Measurements from ENCODE around the gene RRBP1.

Gene RRBP1

DNA sequence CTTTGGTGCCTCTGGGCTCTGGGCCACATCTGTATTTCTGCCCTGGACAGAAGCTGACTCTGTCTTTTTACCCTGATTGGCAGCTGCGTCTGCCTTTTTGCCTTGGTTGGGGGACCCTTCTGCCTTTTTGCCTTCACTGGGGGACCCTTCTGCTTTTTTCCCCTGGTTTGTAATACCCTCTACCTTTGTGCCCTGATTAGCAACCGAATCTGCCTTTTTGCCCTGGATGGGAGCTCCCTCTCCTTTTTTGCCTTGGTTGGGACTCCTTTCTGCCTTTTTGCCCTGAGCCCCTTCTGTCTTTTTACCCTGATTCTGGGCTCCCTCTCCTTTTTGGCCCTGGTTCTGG is 23.4 kb downstream of the RRBP1 start:
- Histone ChIP-seq H3K27ac (ENCODE audit: low read length) (no peak overlapping the region), H4K20me1 (ENCODE audit: insufficient read depth, low read length) (peaks cover 62% of the 10 kb centered on the region), H3K9me2 (replicated peaks; ENCODE audit: insufficient read depth, low read length) (no peaks in the 10 kb centered on the region), H3K79me2 (ENCODE audit: low read length) (peaks cover 100% of the 10 kb centered on the region), H2AFZ (ENCODE audit: low read length) (no peak overlapping the region), H3F3A (ENCODE audit: insufficient read depth, low read length) (no peaks in the 10 kb centered on the region; the same call in 1 of the 2 replicates), H3K9ac (ENCODE audit: low read length) (no peak overlapping the region), H3K4me2 (ENCODE audit: low read depth, low read length) (no peak overlapping the region), H3K9me3 (replicated peaks; ENCODE audit: insufficient read depth, low read length) (no peaks in the 10 kb centered on the region), H3K27me3 (replicated peaks; ENCODE audit: insufficient read depth, low read length) (no peaks in the 10 kb centered on the region), H3K36me3 (replicated peaks; ENCODE audit: insufficient read depth, low read length) (peaks cover 24% of the 10 kb centered on the region; the same call in 1 of the 2 replicates), H3K4me1 (ENCODE audit: low read length) (0 out of 2 replicates have a peak, but pooled peaks cover 3% of the 10 kb centered on the region), H3K4me3 (ENCODE audit: low read length) (no peak overlapping the region)
- no peak for TF ChIP-seq EZH2phosphoT487 (IDR thresholded peaks at IDR 0.05; ENCODE audit: low read length)
- TF ChIP-seq, protein P1, sequence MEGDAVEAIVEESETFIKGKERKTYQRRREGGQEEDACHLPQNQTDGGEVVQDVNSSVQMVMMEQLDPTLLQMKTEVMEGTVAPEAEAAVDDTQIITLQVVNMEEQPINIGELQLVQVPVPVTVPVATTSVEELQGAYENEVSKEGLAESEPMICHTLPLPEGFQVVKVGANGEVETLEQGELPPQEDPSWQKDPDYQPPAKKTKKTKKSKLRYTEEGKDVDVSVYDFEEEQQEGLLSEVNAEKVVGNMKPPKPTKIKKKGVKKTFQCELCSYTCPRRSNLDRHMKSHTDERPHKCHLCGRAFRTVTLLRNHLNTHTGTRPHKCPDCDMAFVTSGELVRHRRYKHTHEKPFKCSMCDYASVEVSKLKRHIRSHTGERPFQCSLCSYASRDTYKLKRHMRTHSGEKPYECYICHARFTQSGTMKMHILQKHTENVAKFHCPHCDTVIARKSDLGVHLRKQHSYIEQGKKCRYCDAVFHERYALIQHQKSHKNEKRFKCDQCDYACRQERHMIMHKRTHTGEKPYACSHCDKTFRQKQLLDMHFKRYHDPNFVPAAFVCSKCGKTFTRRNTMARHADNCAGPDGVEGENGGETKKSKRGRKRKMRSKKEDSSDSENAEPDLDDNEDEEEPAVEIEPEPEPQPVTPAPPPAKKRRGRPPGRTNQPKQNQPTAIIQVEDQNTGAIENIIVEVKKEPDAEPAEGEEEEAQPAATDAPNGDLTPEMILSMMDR (IDR thresholded peaks at IDR 0.05; ENCODE audit: low read length) = no peak
- TF ChIP-seq EZH2 (optimal IDR thresholded peaks at IDR 0.05; ENCODE audit: low read depth, low read length) = no peak
- no peak for DNase-seq

DNA sequence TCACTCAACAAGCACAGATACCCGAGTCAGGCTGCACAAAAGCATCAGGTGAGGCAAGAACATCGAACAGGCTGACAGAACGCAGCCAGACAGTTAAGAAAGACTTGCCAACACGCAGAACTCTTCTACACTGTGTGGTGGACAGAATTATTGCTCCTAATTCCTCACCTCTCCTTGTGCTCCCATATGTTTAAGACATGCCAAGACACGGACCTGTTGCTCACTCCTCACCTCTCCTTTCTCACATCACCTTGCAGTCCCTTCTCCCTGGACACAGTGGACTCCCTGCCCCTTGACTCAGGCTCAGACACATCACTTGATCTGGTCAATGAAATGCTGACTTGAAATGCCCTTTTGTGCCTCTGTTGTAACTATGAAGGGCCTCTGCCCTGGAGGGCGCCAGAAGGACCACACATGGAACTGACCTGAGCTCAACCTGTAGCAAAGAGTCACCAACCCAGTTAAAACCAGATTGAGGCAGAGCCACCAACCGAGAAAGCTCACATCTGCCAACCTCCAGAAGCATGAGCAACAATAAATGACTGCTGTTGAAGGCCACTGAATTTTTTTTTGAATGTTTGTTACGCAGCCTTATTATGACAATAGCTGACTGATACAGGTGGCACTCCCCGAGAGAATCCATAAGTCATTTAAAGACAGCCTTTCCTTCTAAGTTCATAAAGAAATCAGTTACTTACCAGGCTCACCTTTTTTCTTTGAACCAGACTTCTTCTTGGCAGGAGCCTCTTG is 24.0 kb downstream of the RRBP1 start:
- Histone ChIP-seq H3F3A (ENCODE audit: insufficient read depth, low read length) (no peaks in the 10 kb centered on the region; the same call in 1 of the 2 replicates), H3K36me3 (replicated peaks; ENCODE audit: insufficient read depth, low read length) (peaks cover 26% of the 10 kb centered on the region; the same call in 1 of the 2 replicates), H2AFZ (ENCODE audit: low read length) (no peak overlapping the region), H4K20me1 (ENCODE audit: insufficient read depth, low read length) (peaks cover 57% of the 10 kb centered on the region), H3K27me3 (replicated peaks; ENCODE audit: insufficient read depth, low read length) (no peaks in the 10 kb centered on the region), H3K79me2 (ENCODE audit: low read length) (peaks cover 100% of the 10 kb centered on the region), H3K4me3 (ENCODE audit: low read length) (no peak overlapping the region), H3K9me3 (replicated peaks; ENCODE audit: insufficient read depth, low read length) (no peaks in the 10 kb centered on the region), H3K9me2 (replicated peaks; ENCODE audit: insufficient read depth, low read length) (no peaks in the 10 kb centered on the region), H3K4me1 (ENCODE audit: low read length) (0 out of 2 replicates have a peak, but pooled peaks cover 3% of the 10 kb centered on the region), H3K9ac (ENCODE audit: low read length) (no peak overlapping the region), H3K27ac (ENCODE audit: low read length) (no peak overlapping the region), H3K4me2 (ENCODE audit: low read depth, low read length) (no peak overlapping the region)
- TF ChIP-seq, protein P1 (IDR thresholded peaks at IDR 0.05; ENCODE audit: low read length) = no peak
- TF ChIP-seq EZH2 (optimal IDR thresholded peaks at IDR 0.05; ENCODE audit: low read depth, low read length) (no peak), EZH2phosphoT487 (IDR thresholded peaks at IDR 0.05; ENCODE audit: low read length) (no peak)
- DNase-seq = no peak

- Histone ChIP-seq H3F3A (ENCODE audit: insufficient read depth, low read length) (no peaks in the 10 kb centered on the region; the same call in 1 of the 2 replicates), H3K79me2 (ENCODE audit: low read length) (peaks cover 100% of the 10 kb centered on the region), H2AFZ (ENCODE audit: low read length) (no peak overlapping the region), H4K20me1 (ENCODE audit: insufficient read depth, low read length) (peaks cover 56% of the 10 kb centered on the region), H3K27ac (ENCODE audit: low read length) (no peak overlapping the region), H3K9ac (ENCODE audit: low read length) (no peak overlapping the region), H3K27me3 (replicated peaks; ENCODE audit: insufficient read depth, low read length) (no peaks in the 10 kb centered on the region), H3K9me2 (replicated peaks; ENCODE audit: insufficient read depth, low read length) (no peaks in the 10 kb centered on the region), H3K9me3 (replicated peaks; ENCODE audit: insufficient read depth, low read length) (no peaks in the 10 kb centered on the region), H3K4me2 (ENCODE audit: low read depth, low read length) (no peak overlapping the region), H3K4me3 (ENCODE audit: low read length) (no peak overlapping the region), H3K36me3 (replicated peaks; ENCODE audit: insufficient read depth, low read length) (peaks cover 27% of the 10 kb centered on the region; the same call in 1 of the 2 replicates), H3K4me1 (ENCODE audit: low read length) (no peaks in the 10 kb centered on the region)
- no peak for DNase-seq
- TF ChIP-seq, protein P1 (IDR thresholded peaks at IDR 0.05; ENCODE audit: low read length) = no peak
- TF ChIP-seq EZH2 (optimal IDR thresholded peaks at IDR 0.05; ENCODE audit: low read depth, low read length) (no peak), EZH2phosphoT487 (IDR thresholded peaks at IDR 0.05; ENCODE audit: low read length) (no peak)
Observed at GRCh38 chr20:17657079-17657825, 24.8 kb downstream of the RRBP1 start.
